Measurements from ENCODE around the gene RAPGEF6.

- TF ChIP-seq POLR2A (IDR thresholded peaks at IDR 0.05) (no peak), CTCF (IDR thresholded peaks at IDR 0.05) (no peak), POLR2AphosphoS5 (IDR thresholded peaks at IDR 0.05) (no peak)
Measured at GRCh38 chr5:131550606-131551005, 84.4 kb downstream of the RAPGEF6 start.
